ENCODE measurements around the gene ABHD17A.

DNA sequence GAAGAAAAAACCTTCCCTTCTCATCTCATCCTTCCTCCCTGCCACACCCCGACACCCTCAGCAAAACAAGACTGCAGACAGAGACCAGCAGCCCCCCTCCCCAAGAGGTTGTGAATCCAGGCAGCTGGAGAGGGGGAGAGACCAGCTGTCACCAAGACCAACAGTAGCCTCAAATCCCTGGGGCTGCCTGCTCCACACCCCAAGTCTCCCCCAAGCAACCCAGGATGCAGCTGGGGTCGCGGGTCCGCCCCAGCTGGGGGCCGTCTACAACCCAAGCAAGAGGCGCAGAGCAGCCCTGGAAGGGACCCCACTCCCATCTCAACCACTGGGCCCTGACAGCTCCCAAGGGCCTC lies 29.0 kb downstream of the ABHD17A start:
- no peak for TF ChIP-seq CTCF (IDR thresholded peaks at IDR 0.05)
- no peak for TF ChIP-seq ZFX (IDR thresholded peaks at IDR 0.05; ENCODE audit: borderline replicate concordance)

Data from 22Rv1 (cell line).